HG02840 (cell line): ENCODE data around the gene USP30.
"Not testable (repeated sequence)": the region's sequence is repeated elsewhere in the genome, so short reads cannot be mapped to it uniquely, and the experiment has no call there.

ENCODE experiments used
- ATAC-seq: cut with Tn5 transposase; IDR thresholded peaks from one replicate; pipeline ENCODE4 v1.9.1; 2021; ENCODE audit warnings: mild to moderate bottlenecking, moderate library complexity, moderate number of reproducible peaks; ENCODE audit not compliant: unreplicated experiment, low FRiP score

Gene USP30

GRCh38 chr12:109052414-109053323, at the start of gene USP30:
Gene USP30 (plus strand): TSS chr12:109052576. CDS start chr12:109052679, 103 bp downstream.
- peak; percentile 67 for ATAC-seq

GRCh38 chr12:109004017-109004416, 48.4 kb upstream of the USP30 start:
- no peak for ATAC-seq

- ATAC-seq = no peak
Observed at GRCh38 chr12:109009766-109010165, 42.6 kb upstream of the USP30 start.

GRCh38 chr12:109010259-109010658, 42.1 kb upstream of the USP30 start:
- ATAC-seq = no peak

GRCh38 chr12:109014984-109015765, 37.2 kb upstream of the USP30 start:
- no peak for ATAC-seq

- no peak for ATAC-seq
Observed at GRCh38 chr12:109016016-109016415, 36.4 kb upstream of the USP30 start.

GRCh38 chr12:109016978-109017377, 35.4 kb upstream of the USP30 start:
- ATAC-seq = no peak

- ATAC-seq = no peak
Observed at GRCh38 chr12:109018296-109018695, 34.1 kb upstream of the USP30 start.

GRCh38 chr12:109020146-109020795, 32.1 kb upstream of the USP30 start:
- ATAC-seq = no peak

- no peak for ATAC-seq
Observed at GRCh38 chr12:109020796-109021380, 31.5 kb upstream of the USP30 start, which contains the start of gene SVOP. Gene SVOP (minus strand): TSS chr12:109021068. CDS start chr12:109020868, 200 bp downstream.

GRCh38 chr12:109027767-109028166, 24.6 kb upstream of the USP30 start:
- no peak for ATAC-seq

- ATAC-seq = not testable (repeated sequence)
Observed at GRCh38 chr12:109028624-109029023, 23.8 kb upstream of the USP30 start.

GRCh38 chr12:109029411-109029810, 23.0 kb upstream of the USP30 start:
- ATAC-seq = no peak

- ATAC-seq = no peak
Observed at GRCh38 chr12:109033239-109034196, 18.9 kb upstream of the USP30 start.

- no peak for ATAC-seq
Observed at GRCh38 chr12:109036975-109037374, 15.4 kb upstream of the USP30 start.

GRCh38 chr12:109044241-109044640, 8.1 kb upstream of the USP30 start:
- ATAC-seq = no peak

GRCh38 chr12:109047081-109047805, 5.1 kb upstream of the USP30 start:
- ATAC-seq = no peak

- not testable (repeated sequence) for ATAC-seq
Observed at GRCh38 chr12:109048706-109049105, 3.7 kb upstream of the USP30 start.

- ATAC-seq = not testable (repeated sequence)
Observed at GRCh38 chr12:109049794-109050193, 2.6 kb upstream of the USP30 start.
